Nephron progenitor cell (in vitro differentiated cells): Measurements from ENCODE around the gene NKIRAS1.
A peak's percentile ranks its signal among the peaks of the same experiment; 100 is the strongest.

ENCODE experiments used
- DNase-seq: peaks from one replicate; pipeline ENCODE4 v3.0.0; 2021
- H3K27ac Mint-ChIP-seq: 2 replicates; pipeline ENCODE4 v1.8.0; 2021; ENCODE audit warnings: mild to moderate bottlenecking, moderate library complexity, mixed read lengths
- H3K27me3 Mint-ChIP-seq: 2 replicates; pipeline ENCODE4 v1.8.0; 2021; ENCODE audit warnings: mild to moderate bottlenecking, low read depth, mixed read lengths; ENCODE audit not compliant: poor library complexity
- H3K36me3 Mint-ChIP-seq: 2 replicates; pipeline ENCODE4 v1.8.0; 2021; ENCODE audit warnings: low read depth, mixed read lengths
- H3K4me1 Mint-ChIP-seq: 2 replicates; pipeline ENCODE4 v1.8.0; 2021; ENCODE audit warnings: mixed read lengths
- H3K4me3 Mint-ChIP-seq: 2 replicates; pipeline ENCODE4 v1.8.0; 2021; ENCODE audit warnings: mild to moderate bottlenecking, moderate library complexity, mixed read lengths
- H3K9me3 Mint-ChIP-seq: 2 replicates; pipeline ENCODE4 v1.8.0; 2021; ENCODE audit warnings: mild to moderate bottlenecking, moderate library complexity, mixed read lengths
- TF ChIP-seq, protein P1 (sequence below): fragments of 200-600 bp; sonication (generic); IDR thresholded peaks from 2 replicates; pipeline ENCODE4 v1.5.0; 2021; ENCODE audit warnings: antibody characterized with exemption

The NKIRAS1 gene

DNA sequence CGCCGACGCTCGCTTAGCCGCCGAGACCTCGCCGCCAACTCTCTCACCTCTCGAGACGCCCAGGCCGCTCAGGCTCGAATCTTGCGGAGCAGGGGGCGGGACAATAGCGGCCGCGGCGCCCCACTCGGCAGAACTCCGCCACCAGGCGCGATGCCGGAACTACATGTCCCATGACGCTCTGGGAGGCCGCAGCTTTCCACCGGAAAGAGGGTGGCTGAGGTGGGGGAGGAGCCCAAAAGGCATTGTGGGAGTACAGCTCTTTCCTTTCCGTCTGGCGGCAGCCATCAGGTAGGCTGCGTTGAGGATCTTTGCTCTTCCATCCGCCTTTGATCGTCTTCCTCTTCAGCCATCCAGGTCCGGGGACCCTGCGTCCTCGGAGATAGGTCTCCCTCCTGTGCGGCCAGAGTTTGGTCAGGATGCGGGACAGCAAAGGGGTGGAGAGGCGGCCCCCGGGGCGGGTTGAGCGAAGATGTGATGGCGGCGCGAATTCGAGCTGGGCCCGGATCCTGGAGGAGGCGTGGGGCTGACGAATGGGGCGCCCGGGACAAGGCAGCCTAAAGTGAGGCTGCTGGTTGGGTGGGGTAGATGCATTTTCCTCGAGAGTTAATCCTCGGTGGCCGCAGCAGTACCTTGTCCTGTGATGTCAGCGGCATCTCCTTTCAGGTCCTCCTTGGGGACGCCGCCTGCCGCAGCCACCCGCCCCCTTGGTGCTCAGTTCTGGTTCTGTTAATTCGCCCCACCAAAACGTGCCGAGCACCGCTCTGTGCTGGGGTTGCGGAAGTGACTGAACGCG lies at the start of gene NKIRAS1, which contains the start of gene RPL15:
TSS of gene NKIRAS1 (minus strand) at position 105 of the 793 bp plus-strand sequence. CDS start 6,086 bp downstream, outside the sequence.
TSS of gene RPL15 (plus strand) at position 247 of the 793 bp plus-strand sequence. CDS start 728 bp downstream, outside the sequence.
- peaks cover 57% of the 10 kb centered on the region for H3K36me3 Mint-ChIP-seq
- TF ChIP-seq, protein P1, sequence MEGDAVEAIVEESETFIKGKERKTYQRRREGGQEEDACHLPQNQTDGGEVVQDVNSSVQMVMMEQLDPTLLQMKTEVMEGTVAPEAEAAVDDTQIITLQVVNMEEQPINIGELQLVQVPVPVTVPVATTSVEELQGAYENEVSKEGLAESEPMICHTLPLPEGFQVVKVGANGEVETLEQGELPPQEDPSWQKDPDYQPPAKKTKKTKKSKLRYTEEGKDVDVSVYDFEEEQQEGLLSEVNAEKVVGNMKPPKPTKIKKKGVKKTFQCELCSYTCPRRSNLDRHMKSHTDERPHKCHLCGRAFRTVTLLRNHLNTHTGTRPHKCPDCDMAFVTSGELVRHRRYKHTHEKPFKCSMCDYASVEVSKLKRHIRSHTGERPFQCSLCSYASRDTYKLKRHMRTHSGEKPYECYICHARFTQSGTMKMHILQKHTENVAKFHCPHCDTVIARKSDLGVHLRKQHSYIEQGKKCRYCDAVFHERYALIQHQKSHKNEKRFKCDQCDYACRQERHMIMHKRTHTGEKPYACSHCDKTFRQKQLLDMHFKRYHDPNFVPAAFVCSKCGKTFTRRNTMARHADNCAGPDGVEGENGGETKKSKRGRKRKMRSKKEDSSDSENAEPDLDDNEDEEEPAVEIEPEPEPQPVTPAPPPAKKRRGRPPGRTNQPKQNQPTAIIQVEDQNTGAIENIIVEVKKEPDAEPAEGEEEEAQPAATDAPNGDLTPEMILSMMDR = peak; percentile 39
- H3K4me1 Mint-ChIP-seq = peaks cover 62% of the 10 kb centered on the region

DNA sequence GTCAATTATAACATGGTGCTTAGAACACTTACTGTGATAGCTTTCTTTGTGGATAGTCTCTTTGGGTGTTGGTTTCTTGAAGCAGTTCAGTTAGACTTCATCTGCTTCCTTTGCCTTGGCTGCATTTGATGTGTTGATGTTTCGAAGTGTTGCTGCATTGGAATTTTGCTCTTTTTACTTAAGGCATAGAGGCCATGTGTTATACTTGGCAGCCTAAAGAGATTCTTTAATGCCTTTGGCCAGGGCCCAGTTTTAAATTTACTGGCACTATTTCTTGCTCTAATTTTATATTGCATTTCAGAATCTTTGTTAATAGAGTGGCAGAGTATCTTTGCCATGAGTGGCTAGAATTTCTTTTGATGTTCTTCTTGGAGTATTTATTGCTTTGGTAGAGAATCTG lies 49.5 kb upstream of the NKIRAS1 start:
- H3K27ac Mint-ChIP-seq = no peak overlapping the region
- peaks cover 68% of the 10 kb centered on the region for H3K36me3 Mint-ChIP-seq
- TF ChIP-seq, protein P1 = no peak

More for the DNA sequence above, at the start of gene NKIRAS1, which contains the start of gene RPL15:
- H3K9me3 Mint-ChIP-seq = peaks cover 4% of the 10 kb centered on the region
- H3K27ac Mint-ChIP-seq = peak within 1 kb of the TSS; percentile 100
- DNase-seq = peak; percentile 96
- H3K4me3 Mint-ChIP-seq = peak within 1 kb of the TSS; percentile 100
- H3K27me3 Mint-ChIP-seq = no peaks in the 10 kb centered on the region

DNA sequence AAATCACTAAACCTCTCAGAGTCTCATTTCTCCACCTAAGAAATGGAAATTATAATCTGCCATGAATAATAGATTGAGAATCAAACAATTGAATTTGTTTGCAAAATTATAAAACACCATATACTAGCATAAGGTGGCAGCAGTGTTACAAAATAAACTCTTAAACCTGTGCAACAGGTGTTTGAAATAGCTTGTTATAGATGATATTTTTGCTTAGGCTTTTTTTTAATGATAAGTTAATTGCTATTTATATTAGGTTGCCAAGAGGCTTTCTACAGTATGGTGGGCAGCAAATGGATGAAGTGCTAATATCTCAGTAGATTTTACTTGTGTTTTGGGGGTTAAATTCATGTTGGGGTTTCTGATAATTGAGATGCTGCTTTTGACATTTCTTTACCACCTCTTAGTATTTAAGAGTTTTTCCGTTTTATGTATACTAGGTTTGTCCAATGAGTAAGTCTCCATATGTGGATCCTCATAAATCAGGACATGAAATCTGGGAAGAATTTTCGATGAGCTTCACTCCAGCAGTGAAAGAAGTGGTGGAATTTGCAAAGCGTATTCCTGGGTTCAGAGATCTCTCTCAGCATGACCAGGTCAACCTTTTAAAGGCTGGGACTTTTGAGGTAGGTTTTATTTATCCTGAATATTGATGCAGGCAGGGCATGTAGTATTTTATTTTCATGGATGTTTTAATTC lies 47.9 kb upstream of the NKIRAS1 start:
- Mint-ChIP-seq H3K36me3 (peaks cover 74% of the 10 kb centered on the region), H3K4me1 (no peaks in the 10 kb centered on the region), H3K4me3 (no peak overlapping the region), H3K27ac (no peak overlapping the region), H3K27me3 (no peaks in the 10 kb centered on the region), H3K9me3 (no peaks in the 10 kb centered on the region)
- TF ChIP-seq, protein P1 = no peak
- no peak for DNase-seq

More for the DNA sequence above, 49.5 kb upstream of the NKIRAS1 start:
- Mint-ChIP-seq H3K27me3 (no peaks in the 10 kb centered on the region), H3K4me3 (no peak overlapping the region), H3K4me1 (no peaks in the 10 kb centered on the region), H3K9me3 (no peaks in the 10 kb centered on the region)
- DNase-seq = no peak

DNA sequence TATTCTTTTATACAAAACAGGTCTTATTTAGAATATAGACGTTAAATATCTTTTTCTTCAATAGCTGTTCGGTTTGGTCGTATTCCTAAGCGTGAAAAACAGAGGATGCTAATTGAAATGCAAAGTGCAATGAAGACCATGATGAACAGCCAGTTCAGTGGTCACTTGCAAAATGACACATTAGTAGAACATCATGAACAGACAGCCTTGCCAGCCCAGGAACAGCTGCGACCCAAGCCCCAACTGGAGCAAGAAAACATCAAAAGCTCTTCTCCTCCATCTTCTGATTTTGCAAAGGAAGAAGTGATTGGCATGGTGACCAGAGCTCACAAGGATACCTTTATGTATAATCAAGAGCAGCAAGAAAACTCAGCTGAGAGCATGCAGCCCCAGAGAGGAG lies 45.1 kb upstream of the NKIRAS1 start:
- Mint-ChIP-seq H3K4me1 (no peaks in the 10 kb centered on the region), H3K4me3 (no peak overlapping the region), H3K27ac (no peak overlapping the region), H3K27me3 (no peaks in the 10 kb centered on the region), H3K36me3 (peaks cover 78% of the 10 kb centered on the region), H3K9me3 (no peaks in the 10 kb centered on the region)
- TF ChIP-seq, protein P1 = no peak
- DNase-seq = no peak

DNA sequence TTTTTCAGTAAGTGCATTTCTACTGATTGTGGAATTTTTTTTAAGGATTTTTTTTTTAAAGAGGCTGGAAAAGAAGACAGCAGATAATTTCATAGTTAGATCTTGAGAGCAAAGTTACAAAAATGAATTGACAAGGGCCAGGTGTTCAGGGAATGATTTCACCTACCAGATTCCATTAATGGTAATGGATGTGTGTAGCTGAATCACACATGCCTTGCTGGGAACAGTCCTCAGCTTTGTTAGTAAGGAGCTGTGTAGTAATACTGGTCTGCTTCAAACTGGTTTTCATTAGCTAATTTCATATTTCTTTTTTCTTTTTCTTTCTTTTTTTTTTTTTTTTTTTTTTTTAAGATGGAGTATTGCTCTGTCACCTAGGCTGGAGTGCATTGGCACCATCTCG lies 44.3 kb upstream of the NKIRAS1 start:
- H3K27me3 Mint-ChIP-seq = no peaks in the 10 kb centered on the region
- H3K4me1 Mint-ChIP-seq = no peaks in the 10 kb centered on the region
- no peak overlapping the region for H3K27ac Mint-ChIP-seq
- TF ChIP-seq, protein P1 = no peak
- DNase-seq = no peak
- H3K36me3 Mint-ChIP-seq = peaks cover 79% of the 10 kb centered on the region
- no peak overlapping the region for H3K4me3 Mint-ChIP-seq
- H3K9me3 Mint-ChIP-seq = no peaks in the 10 kb centered on the region
